KMS-11 (cell line): ENCODE data around the gene DDX51.
"Not testable (repeated sequence)": the region's sequence is repeated elsewhere in the genome, so short reads cannot be mapped to it uniquely, and the experiment has no call there.

Experiments
- H2AFZ ChIP-seq: fragments of 200-600 bp; sonication (generic); 2 replicates; pipeline ENCODE4 v1.6.1; 2016; ENCODE audit warnings: antibody characterized with exemption, mixed run types, low read depth
- H3K27ac ChIP-seq: fragments of 200-600 bp; sonication (generic); 2 replicates; pipeline ENCODE4 v1.6.1; 2016; ENCODE audit warnings: mild to moderate bottlenecking, mixed run types
- H3K27me3 ChIP-seq: fragments of 200-600 bp; sonication (generic); 2 replicates; pipeline ENCODE4 v1.6.1; 2017; ENCODE audit warnings: mild to moderate bottlenecking, low read depth, mixed run types, moderate library complexity; ENCODE audit not compliant: insufficient read depth
- H3K36me3 ChIP-seq: fragments of 200-600 bp; sonication (generic); 2 replicates; pipeline ENCODE4 v1.6.1; 2017; ENCODE audit warnings: mild to moderate bottlenecking, mixed run types; ENCODE audit not compliant: insufficient read depth
- H3K4me1 ChIP-seq: fragments of 200-600 bp; sonication (generic); 2 replicates; pipeline ENCODE4 v1.6.1; 2016; ENCODE audit warnings: mild to moderate bottlenecking, low read depth, mixed run types; ENCODE audit not compliant: poor library complexity, severe bottlenecking
- H3K4me2 ChIP-seq: fragments of 200-600 bp; sonication (generic); 2 replicates; pipeline ENCODE4 v1.7.0; 2016; ENCODE audit warnings: mild to moderate bottlenecking, mixed run types
- H3K4me3 ChIP-seq: fragments of 200-600 bp; sonication (generic); IDR thresholded peaks from 2 replicates; pipeline ENCODE4 v1.6.1; 2017; ENCODE audit warnings: low read depth, low read length, mixed read lengths; ENCODE audit not compliant: insufficient read depth
- H3K79me2 ChIP-seq: fragments of 200-600 bp; sonication (generic); 2 replicates; pipeline ENCODE4 v1.6.1; 2016; ENCODE audit warnings: low read depth, mixed run types; ENCODE audit not compliant: insufficient read depth
- H3K9ac ChIP-seq: fragments of 200-600 bp; sonication (generic); 2 replicates; pipeline ENCODE4 v1.6.1; 2016; ENCODE audit warnings: mild to moderate bottlenecking, mixed run types
- H4K20me1 ChIP-seq: fragments of 200-600 bp; sonication (generic); 2 replicates; pipeline ENCODE4 v1.6.1; 2016; ENCODE audit warnings: mild to moderate bottlenecking, mixed run types; ENCODE audit not compliant: insufficient read depth
- TF ChIP-seq, protein P1 (sequence below): fragments of 200-600 bp; sonication (generic); conservative IDR thresholded peaks from 2 replicates; pipeline ENCODE4 v1.6.1; 2017; ENCODE audit warnings: low read depth, mild to moderate bottlenecking, antibody characterized with exemption, low read length, moderate library complexity, mixed read lengths

Gene DDX51

DNA sequence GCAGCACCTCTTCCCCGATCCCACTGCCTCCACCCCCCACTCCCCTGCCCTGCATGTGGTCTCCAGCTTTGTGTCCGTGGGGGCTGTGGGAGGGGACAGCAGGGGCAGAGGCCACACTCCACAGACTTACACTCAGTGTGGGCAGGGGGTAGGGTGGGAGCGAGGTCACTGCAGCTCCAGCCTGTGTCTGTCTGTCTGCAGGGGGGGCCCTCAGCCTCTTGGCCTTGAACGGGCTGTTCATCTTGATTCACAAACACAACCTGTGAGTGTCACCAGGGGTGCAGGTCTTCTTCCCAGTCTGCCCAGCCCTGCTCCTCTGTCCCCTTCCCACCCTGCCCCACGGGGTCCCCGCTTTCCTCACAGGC is 6.6 kb upstream of the DDX51 start:
- H3K79me2 ChIP-seq: peaks cover 10% of the 10 kb centered on the region; the same call in 1 of the 2 replicates
- H3K36me3 ChIP-seq: no peaks in the 10 kb centered on the region
- no peaks in the 10 kb centered on the region for H3K4me1 ChIP-seq
- H3K27me3 ChIP-seq: no peaks in the 10 kb centered on the region
- no peak overlapping the region for H3K4me2 ChIP-seq
- H2AFZ ChIP-seq: no peak overlapping the region
- TF ChIP-seq, protein P1, sequence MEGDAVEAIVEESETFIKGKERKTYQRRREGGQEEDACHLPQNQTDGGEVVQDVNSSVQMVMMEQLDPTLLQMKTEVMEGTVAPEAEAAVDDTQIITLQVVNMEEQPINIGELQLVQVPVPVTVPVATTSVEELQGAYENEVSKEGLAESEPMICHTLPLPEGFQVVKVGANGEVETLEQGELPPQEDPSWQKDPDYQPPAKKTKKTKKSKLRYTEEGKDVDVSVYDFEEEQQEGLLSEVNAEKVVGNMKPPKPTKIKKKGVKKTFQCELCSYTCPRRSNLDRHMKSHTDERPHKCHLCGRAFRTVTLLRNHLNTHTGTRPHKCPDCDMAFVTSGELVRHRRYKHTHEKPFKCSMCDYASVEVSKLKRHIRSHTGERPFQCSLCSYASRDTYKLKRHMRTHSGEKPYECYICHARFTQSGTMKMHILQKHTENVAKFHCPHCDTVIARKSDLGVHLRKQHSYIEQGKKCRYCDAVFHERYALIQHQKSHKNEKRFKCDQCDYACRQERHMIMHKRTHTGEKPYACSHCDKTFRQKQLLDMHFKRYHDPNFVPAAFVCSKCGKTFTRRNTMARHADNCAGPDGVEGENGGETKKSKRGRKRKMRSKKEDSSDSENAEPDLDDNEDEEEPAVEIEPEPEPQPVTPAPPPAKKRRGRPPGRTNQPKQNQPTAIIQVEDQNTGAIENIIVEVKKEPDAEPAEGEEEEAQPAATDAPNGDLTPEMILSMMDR: no peak
- no peaks in the 10 kb centered on the region for H4K20me1 ChIP-seq
- H3K4me3 ChIP-seq: no peak overlapping the region
- H3K27ac ChIP-seq: no peak overlapping the region
- H3K9ac ChIP-seq: no peak overlapping the region

DNA sequence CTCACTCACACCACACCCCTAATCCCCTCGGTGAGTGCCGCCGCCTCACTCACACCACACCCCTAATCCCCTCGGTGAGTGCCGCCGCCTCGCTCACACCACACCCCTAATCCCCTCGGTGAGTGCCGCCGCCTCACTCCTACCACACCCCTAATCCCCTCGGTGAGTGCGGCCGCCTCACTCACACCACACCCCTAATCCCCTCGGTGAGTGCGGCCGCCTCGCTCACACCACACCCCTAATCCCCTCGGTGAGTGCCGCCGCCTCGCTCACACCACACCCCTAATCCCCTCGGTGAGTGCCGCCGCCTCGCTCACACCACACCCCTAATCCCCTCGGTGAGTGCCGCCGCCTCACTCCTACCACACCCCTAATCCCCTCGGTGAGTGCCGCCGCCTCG is 5.4 kb upstream of the DDX51 start:
- peaks cover 19% of the 10 kb centered on the region; the same call in 1 of the 2 replicates for H3K79me2 ChIP-seq
- not testable (repeated sequence) for H3K4me2 ChIP-seq, H3K4me1 ChIP-seq, H3K27me3 ChIP-seq, H3K4me3 ChIP-seq, H3K36me3 ChIP-seq, H4K20me1 ChIP-seq, H3K9ac ChIP-seq, H2AFZ ChIP-seq, H3K27ac ChIP-seq

DNA sequence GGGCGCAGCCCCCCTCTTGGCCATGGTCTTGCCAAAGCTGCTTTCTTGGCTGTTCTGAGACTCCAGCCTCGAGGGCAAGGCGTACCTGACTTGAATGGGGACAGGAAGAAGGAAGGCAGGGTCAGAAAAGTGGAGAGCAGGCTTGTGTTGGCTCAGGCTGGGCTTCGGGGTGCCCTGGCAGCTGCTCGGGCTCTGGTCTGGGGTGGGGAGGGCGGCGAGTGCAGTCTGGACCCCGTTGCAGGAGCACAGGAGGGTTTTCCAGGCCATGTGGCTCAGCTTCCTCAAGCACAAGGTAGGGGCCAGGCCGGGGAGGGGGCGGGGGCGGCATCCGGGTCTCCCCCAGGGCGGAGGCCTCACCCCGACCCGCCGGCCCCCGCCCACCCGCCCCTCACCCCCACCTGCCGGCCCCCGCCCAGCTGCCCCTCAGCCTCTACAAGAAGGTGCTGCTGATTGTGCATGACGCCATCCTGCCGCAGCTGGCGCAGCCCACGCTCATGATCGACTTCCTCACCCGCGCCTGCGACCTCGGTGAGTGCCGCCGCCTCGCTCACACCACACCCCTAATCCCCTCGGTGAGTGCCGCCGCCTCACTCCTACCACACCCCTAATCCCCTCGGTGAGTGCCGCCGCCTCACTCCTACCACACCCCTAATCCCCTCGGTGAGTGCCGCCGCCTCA is 4.4 kb upstream of the DDX51 start:
- TF ChIP-seq, protein P1: no peak
- no peak overlapping the region for H3K4me3 ChIP-seq
- no peak overlapping the region for H2AFZ ChIP-seq
- no peak overlapping the region for H3K9ac ChIP-seq
- H3K79me2 ChIP-seq: peaks cover 21% of the 10 kb centered on the region
- H3K4me2 ChIP-seq: no peak overlapping the region
- no peaks in the 10 kb centered on the region for H4K20me1 ChIP-seq
- no peaks in the 10 kb centered on the region for H3K27me3 ChIP-seq
- no peak overlapping the region for H3K27ac ChIP-seq
- no peaks in the 10 kb centered on the region for H3K4me1 ChIP-seq
- no peaks in the 10 kb centered on the region for H3K36me3 ChIP-seq

DNA sequence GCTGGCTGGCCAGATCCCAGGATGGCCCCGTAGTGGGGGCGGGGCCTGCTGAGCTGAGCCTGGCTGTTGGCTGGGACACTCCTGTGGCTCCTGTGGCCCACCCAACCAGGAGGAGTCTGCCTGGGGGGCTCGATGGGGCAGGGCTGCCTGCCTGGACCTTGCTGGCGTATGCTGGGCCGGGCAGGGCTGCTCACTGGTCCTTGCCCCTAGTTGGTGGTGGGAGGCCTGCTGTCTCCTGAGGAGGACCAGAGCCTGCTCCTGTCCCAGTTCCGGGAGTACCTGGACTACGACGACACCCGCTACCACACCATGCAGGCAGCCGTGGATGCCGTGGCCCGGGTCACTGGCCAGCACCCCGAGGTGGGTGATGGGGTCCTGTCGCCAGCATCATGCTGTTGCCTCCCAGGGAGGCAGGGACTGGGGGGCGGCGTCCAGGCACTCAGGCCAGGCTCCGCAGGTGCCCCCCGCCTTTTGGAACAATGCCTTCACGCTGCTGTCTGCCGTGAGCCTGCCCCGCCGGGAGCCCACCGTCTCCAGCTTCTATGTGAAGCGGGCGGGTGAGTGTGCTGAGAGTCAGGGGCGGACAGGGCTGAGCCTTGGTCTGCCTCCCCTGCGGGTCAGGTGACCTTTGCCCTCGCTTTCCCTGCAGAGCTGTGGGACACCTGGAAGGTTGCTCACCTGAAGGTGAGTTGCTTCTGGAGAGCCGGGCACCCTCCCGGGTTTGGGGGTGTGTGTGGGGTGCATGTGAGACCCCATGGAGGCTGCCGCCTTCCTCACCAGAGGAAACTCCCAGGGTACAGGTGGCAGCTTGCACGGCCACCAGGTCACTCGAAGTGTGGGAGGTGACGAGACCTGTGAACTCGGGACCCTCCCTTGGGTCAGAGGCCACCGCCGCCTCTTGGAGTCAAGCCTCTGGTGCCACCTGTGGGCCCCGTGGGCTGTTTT is 3.6 kb upstream of the DDX51 start:
- TF ChIP-seq, protein P1: no peak
- Histone ChIP-seq H3K79me2 (peaks cover 29% of the 10 kb centered on the region), H3K36me3 (no peaks in the 10 kb centered on the region), H3K4me1 (peaks cover under 1% of the 10 kb centered on the region), H4K20me1 (no peaks in the 10 kb centered on the region), H3K9ac (no peak overlapping the region), H2AFZ (no peak overlapping the region), H3K27me3 (no peaks in the 10 kb centered on the region), H3K4me2 (no peak overlapping the region), H3K4me3 (no peak overlapping the region), H3K27ac (no peak overlapping the region)
